NCI-H748 (cell line): ENCODE results near the gene WNT10A.

Experiments
- DNase-seq: peaks from one replicate; lab custom pipeline; 2025; ENCODE audit not compliant: unreplicated experiment; lab: John Stamatoyannopoulos, UW

The WNT10A gene

DNA sequence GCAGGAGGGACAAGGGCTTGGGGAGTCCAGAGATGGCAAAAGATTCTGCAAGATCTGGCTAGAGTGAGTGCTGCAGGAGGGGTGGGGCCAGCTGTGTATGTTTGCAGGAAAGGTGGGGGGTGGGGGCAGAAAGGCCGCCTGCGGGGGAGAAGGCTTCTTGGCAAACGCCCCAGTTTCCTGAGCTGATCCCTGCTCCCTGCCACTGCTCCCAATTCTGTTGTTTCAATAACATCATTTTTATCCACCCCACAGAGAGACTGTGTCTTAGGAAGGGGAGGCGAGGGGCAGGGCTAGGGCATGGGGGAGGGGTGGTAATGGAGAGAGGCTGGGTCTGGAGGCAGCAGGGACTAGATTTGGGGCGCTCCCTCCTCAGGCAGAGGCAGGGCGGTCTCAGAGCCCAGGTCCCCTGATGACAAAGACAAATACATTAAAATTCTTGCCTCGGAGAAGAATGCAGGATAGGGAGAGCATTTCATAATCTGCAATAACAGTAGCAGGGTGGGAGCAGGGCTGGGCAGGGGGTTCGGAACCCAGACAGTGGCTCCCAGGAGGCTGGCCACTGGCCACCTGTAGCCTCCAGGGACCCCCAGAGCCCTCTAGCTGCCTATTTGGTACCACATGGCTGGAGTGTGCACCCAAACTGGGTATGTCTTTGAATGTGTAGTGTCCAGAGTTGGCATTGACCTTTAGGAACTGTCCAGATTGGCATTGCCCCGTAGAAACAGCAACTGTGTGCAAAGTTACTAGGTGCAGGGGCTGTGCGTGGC lies 23.1 kb upstream of the WNT10A start:
- DNase-seq: no peak

DNA sequence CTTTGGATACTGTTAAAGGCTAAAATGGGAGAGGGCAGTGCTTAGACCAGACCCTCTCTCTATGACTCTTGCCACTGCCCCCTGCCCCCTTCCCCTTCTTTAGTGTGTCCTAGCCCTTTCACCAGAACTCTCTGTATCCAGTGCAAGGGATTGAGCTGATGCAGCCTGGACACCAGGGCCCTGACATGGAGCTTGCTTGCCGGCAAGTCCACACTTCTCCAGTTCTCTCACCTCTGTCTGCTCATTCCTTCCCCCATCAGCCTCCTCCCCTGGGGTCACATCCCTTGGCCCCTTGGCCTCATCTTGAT lies 22.6 kb upstream of the WNT10A start:
- DNase-seq: no peak

DNA sequence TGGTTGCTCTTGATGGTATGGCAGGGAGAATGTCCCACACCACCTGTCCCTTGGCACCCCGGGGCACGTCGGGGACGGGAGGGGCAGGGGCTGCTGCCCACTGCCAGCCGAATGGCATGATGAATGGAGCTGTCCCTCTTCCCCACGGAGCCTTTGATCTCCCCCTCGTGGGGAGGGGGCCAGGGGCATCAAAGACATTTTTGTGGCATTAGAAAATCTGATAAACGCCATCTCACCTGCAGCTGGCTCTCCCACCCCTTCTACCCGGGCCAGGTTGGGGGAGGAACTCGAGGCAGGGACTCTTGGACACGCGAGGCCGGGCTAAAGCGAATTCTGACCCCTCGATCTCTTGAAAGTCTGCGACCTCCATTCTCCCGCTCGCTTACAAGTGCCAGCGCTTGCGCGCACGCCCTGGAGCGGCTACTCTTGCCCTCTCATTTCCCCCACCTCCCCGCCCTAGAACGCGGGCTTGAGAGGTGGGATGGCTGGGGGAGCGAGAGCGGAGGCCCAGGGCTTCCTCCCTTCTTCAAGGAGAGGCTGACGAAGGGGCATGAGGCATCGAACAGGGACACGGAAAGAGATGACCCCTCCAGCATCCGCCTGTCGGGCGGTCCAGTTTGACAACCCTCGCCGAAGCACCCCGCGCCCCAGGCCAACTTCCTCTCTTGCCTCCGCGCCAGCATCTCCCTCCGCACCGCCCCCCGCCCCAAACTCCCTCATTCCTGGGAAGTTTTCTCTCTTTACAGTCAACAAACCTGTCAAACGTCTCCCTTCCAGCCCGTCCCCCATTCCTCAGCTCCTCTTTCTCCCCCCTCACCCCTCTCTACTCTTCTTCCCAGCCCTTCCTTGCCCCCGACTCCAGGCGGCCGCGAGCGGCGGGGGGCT lies 21.7 kb upstream of the WNT10A start:
- DNase-seq: peak; percentile 30

DNA sequence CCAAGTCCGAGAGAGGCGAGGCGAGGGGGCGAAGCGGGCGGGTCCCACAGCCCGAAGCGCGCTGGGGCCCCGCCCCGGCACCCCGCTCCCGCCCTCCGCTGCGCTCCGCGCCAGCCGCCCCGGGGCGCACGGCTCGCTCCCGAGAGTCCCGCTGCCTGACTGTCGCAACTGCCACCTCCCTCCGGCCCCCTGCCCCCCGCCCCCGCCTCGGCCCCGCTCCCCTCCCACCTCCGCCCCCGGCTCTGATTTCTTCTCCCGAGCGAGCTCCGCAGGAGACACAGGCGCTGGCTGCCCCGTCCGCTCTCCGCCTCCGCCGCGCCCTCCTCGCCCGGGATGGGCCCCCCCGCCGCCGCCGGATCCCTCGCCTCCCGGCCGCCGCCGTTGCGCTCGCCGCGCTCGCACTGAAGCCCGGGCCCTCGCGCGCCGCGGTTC lies 21.1 kb upstream of the WNT10A start, which contains the start of gene WNT6:
WNT6 (plus strand) TSS at position 250 of the 432 bp plus-strand sequence. CDS start 233 bp downstream, outside the sequence.
- DNase-seq: peak; percentile 41

DNA sequence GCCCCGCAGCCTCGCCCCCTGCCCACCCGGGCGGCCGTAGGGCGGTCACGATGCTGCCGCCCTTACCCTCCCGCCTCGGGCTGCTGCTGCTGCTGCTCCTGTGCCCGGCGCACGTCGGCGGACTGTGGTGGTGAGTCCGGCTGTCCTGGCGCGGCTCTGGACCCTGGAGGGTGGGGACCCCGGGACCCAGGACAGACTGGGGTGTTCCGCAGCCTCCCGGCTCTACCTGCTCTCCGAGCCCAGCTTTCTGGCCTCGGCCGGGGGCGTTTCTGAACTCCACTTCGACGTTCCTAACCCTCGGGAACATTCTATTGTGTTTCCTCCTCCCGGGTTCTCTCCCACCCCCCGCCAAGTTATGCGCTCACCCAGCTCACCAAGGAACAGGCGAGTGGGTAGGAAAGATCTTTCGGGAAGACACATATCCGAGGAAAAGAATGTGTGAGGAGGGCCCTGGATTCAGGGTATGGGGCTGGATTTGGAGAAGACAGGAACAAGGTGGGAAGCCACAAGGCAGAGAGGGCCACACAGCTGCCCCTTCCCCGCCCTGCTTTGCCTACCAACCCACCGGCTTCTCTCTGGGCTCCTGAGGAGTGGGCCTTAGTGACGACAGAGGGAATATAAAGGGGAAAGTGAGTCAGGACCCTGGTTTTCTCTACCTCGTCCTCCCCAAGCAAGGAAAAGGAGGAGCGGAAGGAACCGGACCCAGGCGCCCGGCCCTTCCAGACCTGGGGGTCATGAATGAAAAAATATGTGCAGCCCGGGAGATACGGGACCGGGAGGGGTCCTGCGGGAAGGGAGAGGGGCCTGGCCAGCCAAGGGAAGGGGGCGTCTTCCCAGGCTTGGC lies 20.4 kb upstream of the WNT10A start:
- peak; percentile 30 for DNase-seq

DNA sequence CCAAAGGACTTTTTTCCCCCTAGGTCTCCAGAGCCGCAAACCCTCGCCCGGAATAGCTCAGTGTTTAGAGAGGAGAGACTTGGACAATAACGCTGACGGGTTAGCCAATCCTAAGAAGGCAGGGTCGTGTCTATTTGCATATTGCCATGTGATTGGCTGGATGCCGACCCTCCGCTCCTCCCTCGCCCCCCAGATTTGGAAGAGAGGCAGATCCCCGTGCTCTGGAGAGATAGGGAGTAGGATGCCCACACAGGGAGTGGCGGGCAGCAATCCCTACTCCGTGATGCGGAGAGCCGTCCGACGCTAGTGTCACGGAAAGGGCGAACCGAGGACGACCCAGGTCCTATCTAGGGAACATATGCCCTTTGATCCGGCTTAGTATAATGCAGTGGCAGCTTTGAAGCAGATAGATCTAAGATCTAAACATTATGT lies 19.7 kb upstream of the WNT10A start:
- DNase-seq: peak; percentile 94

DNA sequence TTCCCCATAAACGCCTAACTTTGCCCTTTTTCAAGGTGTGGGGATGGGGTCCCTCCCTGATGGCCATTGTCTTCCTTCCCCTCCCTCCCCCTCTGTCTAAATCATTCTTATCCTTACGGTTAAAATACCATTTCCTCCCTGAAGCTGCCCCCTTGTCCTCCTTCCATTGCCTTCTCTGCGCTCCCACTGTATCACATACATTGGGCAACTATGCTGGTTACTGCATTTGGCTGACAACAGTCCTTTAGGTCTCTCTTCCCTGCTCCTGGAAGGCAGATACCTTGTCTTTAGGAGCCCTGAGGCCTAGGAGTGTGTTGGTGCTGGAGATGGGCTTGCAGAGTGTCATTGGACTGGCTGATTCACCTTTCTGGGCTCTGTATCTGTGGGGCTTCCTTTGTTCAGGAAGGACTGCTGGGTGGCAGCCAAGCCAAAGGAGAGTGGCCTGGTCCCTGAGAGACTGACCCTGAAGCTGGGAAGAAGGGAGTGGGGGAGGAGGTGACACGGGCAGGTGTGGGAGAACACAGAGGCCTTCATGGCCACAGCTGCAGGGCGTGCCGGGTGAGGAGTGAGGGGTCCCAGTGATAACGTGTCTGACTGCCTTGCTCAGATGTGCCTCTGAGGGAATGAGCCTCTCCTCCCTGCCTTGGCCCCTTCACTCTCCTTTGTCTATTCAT lies 18.9 kb upstream of the WNT10A start:
- no peak for DNase-seq

DNA sequence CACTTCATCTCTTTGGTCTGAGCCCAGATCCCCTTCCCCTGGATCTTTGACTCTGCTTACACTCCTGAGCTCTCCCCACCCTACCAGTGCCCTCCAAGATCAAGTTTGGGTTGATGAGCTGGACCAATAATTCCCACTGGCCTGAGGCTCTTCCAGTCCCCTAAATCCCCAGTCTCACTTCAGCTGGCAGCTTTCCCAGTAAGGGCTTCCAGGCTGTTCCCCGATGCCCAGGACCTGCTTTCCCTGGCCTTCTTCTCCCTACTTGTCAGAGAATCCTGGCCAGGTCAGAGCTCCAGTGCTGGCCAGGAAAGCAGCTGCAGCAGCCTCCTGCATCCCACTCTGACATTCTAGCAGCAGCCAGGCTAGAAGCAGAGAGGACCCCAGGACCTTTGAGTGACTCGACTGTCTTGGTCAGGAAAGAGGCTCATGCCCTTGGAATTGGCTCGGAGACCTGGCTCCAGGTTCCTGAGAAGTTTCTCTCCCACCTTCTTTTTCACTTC lies 17.6 kb upstream of the WNT10A start:
- DNase-seq: no peak

DNA sequence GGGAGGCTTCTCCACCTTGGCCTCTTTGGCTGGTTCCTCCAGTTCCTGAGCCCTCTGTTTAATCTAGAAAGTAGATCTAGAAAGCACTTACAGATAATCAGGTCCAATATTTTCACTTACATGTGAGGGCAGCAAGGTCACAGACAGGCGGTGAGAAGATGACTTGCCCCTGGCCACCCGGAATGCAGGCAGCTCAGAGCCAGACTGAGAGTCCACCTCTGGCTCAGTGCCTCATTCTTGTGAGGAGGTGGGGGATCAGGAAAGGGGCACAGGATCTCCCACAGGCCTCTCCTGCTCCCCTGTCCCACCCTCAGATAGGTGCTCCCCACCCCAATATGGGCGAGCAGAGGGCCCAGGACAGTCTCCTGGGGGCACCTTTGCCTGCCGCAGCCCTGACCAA lies 15.3 kb upstream of the WNT10A start:
- DNase-seq: no peak

DNA sequence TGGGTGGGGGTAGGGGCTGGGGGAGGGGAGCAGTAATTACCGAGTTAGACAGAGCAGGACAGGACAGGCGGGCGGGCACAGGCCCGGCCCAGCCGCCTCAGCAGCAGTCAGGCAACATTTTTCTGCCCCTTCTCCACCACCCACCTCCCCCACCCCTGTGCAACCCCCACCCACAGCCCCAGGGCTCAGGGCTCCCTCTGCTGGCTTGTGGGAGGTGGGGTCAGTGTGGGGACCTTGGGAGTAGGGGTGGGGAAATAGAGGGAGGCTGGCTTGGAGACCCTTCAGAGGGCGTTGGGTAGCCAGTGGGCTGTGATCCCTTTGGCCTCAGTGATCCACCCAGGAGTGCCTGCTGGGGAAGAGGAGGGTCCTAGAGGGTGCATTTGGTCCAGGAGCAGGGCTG lies 14.7 kb upstream of the WNT10A start:
- DNase-seq: no peak

DNA sequence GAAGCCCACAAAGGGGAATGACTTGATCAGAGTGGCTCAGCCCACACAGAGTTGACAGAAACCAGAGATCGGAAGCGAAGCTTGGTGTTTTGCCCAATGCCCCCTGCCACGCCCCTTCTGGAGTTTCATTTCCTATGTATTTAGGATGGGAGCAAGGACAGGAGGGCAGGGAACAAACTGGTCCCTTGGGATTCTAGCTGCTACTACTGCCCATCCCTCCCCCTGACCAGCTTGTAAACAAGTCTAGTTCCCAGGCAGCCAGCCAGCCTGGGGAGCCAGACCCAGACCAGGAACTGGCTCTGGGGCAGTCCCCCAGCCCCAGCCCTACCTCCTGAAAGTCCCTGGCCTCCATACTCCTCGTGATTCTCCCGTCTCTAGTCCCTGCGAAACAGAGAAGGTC lies 12.8 kb upstream of the WNT10A start:
- DNase-seq: no peak

DNA sequence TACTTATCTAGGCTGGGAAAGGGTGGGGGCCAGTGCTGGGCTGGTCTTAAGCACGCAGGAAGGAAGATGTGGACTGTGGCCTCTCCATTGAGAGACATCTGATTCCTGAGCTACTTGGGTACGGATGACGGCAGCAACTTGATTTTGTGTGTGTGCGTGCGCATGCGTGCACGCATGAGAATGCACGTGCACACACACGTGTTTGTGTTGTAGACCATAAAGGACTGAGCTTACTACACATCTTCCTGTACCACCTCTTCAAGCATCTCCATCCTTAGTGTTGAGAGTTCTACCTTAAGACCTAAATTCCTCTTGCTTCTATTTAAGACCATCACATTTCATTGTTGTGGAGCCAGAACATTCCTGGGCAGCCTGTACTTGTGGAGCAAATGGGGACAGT lies 11.6 kb upstream of the WNT10A start:
- no peak for DNase-seq

DNA sequence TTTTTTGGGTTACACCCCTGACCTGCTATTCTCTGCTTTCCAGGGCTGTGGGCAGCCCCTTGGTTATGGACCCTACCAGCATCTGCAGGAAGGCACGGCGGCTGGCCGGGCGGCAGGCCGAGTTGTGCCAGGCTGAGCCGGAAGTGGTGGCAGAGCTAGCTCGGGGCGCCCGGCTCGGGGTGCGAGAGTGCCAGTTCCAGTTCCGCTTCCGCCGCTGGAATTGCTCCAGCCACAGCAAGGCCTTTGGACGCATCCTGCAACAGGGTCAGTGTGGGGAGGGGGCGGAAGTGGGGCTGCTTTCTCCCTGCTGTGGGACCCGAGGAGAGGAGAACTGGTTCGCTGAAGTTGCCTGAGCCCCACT lies 9.7 kb upstream of the WNT10A start:
- no peak for DNase-seq

DNA sequence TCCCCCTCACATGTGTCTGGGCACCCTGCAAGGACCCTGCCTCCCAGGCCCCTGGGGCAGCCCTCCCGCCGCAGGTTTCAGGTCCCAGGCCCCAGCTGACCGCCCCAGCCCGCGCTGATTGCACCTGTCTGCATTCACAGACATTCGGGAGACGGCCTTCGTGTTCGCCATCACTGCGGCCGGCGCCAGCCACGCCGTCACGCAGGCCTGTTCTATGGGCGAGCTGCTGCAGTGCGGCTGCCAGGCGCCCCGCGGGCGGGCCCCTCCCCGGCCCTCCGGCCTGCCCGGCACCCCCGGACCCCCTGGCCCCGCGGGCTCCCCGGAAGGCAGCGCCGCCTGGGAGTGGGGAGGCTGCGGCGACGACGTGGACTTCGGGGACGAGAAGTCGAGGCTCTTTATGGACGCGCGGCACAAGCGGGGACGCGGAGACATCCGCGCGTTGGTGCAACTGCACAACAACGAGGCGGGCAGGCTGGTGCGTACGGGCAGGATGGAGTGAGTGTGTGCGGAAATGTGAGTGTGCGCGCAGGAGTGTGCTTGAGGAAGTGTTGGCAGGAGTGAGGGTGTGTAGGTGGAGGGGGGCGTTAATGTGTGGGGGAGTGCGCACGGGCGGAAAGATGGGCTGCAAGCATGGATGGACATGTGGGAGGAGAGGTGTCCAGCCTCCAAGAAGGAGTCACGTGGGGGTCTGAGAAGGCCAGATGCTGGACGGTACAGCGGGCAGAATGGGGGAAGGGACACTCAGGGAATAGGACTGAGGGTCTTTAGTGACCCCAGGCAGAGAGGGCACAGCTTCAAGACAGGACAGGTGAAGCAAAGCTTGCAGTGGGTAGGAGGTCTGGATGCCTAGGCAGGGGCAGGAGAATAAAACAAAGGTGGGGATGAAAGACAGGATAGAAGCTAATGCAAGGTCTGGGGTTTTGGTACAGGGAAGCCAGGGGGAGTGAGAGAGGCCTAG lies 9.0 kb upstream of the WNT10A start:
- DNase-seq: no peak

DNA sequence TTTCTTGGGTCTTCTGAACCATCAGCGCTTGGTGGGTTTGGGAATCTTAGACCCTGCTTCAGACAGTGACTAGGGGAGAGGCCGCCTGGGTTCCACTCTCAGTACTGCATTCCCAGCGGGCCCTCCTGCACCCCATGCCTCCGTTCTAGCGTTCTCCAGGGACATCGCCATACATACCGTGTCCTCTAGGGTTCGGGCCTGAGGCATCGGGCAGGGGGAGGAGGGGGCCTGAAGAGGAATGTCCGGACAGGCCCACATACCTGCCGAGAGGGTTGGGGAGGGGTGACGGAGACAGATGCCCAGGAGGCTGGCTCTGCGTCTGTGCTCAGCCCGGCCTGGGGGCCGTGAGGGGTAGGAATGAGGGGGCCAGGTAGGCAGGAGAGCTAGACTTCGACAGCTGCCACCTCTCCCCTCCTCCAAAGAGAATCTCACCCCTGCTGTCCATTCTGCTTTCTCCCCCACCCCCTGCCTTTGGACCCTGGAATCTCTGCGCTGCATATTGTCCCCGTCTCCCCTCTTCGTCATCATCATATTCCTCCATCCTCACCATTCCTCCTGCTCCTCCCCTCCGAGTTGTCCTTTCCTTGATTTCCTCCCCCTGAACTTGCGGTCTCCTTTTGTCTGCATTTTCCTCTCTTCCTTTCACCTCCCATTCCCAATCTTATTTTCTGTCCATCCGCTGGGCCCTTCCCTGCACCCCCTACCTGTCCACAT lies 7.8 kb upstream of the WNT10A start:
- no peak for DNase-seq

DNA sequence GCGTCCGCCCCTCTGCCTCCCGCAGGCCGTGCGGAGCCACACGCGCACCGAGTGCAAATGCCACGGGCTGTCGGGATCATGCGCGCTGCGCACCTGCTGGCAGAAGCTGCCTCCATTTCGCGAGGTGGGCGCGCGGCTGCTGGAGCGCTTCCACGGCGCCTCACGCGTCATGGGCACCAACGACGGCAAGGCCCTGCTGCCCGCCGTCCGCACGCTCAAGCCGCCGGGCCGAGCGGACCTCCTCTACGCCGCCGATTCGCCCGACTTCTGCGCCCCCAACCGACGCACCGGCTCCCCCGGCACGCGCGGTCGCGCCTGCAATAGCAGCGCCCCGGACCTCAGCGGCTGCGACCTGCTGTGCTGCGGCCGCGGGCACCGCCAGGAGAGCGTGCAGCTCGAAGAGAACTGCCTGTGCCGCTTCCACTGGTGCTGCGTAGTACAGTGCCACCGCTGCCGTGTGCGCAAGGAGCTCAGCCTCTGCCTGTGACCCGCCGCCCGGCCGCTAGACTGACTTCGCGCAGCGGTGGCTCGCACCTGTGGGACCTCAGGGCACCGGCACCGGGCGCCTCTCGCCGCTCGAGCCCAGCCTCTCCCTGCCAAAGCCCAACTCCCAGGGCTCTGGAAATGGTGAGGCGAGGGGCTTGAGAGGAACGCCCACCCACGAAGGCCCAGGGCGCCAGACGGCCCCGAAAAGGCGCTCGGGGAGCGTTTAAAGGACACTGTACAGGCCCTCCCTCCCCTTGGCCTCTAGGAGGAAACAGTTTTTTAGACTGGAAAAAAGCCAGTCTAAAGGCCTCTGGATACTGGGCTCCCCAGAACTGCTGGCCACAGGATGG lies 7.1 kb upstream of the WNT10A start:
- peak; percentile 62 for DNase-seq

DNA sequence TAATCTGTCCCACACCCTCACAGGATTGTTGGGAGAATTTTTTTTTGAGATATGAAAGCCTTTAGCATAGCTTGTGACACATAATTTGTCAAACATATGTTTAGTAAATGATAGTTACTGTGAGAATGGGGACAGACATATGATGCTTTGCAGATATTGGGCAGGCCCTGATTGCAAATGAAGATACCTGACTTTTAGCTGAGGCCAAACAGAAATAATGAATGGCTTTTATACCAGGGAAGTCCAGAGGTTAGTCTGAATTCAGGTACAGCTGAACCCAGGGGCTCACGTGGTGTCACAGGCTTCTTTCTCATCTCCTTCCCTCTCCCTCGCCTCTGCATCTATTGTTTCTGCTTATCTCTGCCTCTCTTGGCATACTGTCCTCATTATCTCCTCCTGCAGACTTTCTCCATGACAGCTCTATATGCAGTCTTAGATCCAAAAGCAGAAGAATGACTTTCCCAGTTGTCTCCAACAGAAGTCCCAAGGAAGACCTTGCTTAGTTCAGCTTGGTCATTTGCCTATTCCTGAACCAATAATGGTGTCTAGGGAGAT lies 4.9 kb upstream of the WNT10A start:
- no peak for DNase-seq
